ENCODE data around the gene BCL2L1.

- TF ChIP-seq POLR2AphosphoS5 (IDR thresholded peaks at IDR 0.05) (peak; percentile 44 to 47), CTCF (IDR thresholded peaks at IDR 0.05) (no peak), POLR2A (IDR thresholded peaks at IDR 0.05) (peak in 1 of 4 donors; percentile 9)
Measured at GRCh38 chr20:31675828-31676608, 46.6 kb downstream of the BCL2L1 start.

Data from upper lobe of left lung (tissue), 4 donors.